Suppressor macrophage treated with lipopolysaccharide for 4 hours (primary cell): Measurements from ENCODE around the gene PLGRKT.
A peak's percentile ranks its signal among the peaks of the same experiment; 100 is the strongest.
"Not testable (repeated sequence)": the region's sequence is repeated elsewhere in the genome, so short reads cannot be mapped to it uniquely, and the experiment has no call there.

Source experiments
- DNase-seq: peaks from one replicate; pipeline ENCODE4 v3.0.0-alpha.2; 2020

Gene PLGRKT

GRCh38 chr9:5429873-5430564, 7.7 kb downstream of the PLGRKT start:
- DNase-seq, result no peak

GRCh38 chr9:5428794-5429528, 8.8 kb downstream of the PLGRKT start:
- DNase-seq, result no peak

- no peak for DNase-seq
These were observed 9.6 kb downstream of the PLGRKT start for GRCh38 chr9:5428172-5428571.

- DNase-seq, result no peak
These were observed 10.7 kb downstream of the PLGRKT start for GRCh38 chr9:5427005-5427404.

- no peak for DNase-seq
These were observed 12.6 kb downstream of the PLGRKT start for GRCh38 chr9:5425006-5425628.

- no peak for DNase-seq
These were observed 15.4 kb downstream of the PLGRKT start for GRCh38 chr9:5422276-5422675.

GRCh38 chr9:5421163-5421562, 16.6 kb downstream of the PLGRKT start:
- DNase-seq, result no peak

GRCh38 chr9:5419987-5420386, 17.7 kb downstream of the PLGRKT start:
- DNase-seq, result no peak

- no peak for DNase-seq
These were observed 19.2 kb downstream of the PLGRKT start for GRCh38 chr9:5418481-5418880.

- no peak for DNase-seq
These were observed 20.8 kb downstream of the PLGRKT start for GRCh38 chr9:5416953-5417352.

GRCh38 chr9:5408596-5408995, 29.1 kb downstream of the PLGRKT start:
- DNase-seq, result no peak

- no peak for DNase-seq
These were observed 35.5 kb downstream of the PLGRKT start for GRCh38 chr9:5402217-5402616.

- DNase-seq, result not testable (repeated sequence)
These were observed 40.2 kb downstream of the PLGRKT start for GRCh38 chr9:5397547-5397946.

- DNase-seq, result no peak
These were observed 42.3 kb downstream of the PLGRKT start for GRCh38 chr9:5395428-5395827.

- not testable (repeated sequence) for DNase-seq
These were observed 43.7 kb downstream of the PLGRKT start for GRCh38 chr9:5393976-5394375.

GRCh38 chr9:5393497-5393896, 44.2 kb downstream of the PLGRKT start:
- DNase-seq, result no peak

GRCh38 chr9:5392285-5392684, 45.4 kb downstream of the PLGRKT start:
- no peak for DNase-seq

- DNase-seq, result peak; percentile 64
These were observed 48.5 kb downstream of the PLGRKT start for GRCh38 chr9:5389109-5389732.

- peak; percentile 82 for DNase-seq
These were observed 49.5 kb downstream of the PLGRKT start for GRCh38 chr9:5388026-5388819.

GRCh38 chr9:5384436-5384835, 53.3 kb downstream of the PLGRKT start:
- DNase-seq, result no peak

- DNase-seq, result no peak
These were observed 55.2 kb downstream of the PLGRKT start for GRCh38 chr9:5382479-5382878.

GRCh38 chr9:5375790-5376477, 61.8 kb downstream of the PLGRKT start:
- DNase-seq, result no peak
